HG02642 (cell line): ENCODE results near the gene EGFL6.
"Not testable (repeated sequence)": the region's sequence is repeated elsewhere in the genome, so short reads cannot be mapped to it uniquely, and the experiment has no call there.

Source experiments
- ATAC-seq: cut with Tn5 transposase; IDR thresholded peaks from one replicate; pipeline ENCODE4 v1.9.1; 2021; ENCODE audit warnings: mild to moderate bottlenecking; ENCODE audit not compliant: unreplicated experiment, poor library complexity

Gene EGFL6

DNA sequence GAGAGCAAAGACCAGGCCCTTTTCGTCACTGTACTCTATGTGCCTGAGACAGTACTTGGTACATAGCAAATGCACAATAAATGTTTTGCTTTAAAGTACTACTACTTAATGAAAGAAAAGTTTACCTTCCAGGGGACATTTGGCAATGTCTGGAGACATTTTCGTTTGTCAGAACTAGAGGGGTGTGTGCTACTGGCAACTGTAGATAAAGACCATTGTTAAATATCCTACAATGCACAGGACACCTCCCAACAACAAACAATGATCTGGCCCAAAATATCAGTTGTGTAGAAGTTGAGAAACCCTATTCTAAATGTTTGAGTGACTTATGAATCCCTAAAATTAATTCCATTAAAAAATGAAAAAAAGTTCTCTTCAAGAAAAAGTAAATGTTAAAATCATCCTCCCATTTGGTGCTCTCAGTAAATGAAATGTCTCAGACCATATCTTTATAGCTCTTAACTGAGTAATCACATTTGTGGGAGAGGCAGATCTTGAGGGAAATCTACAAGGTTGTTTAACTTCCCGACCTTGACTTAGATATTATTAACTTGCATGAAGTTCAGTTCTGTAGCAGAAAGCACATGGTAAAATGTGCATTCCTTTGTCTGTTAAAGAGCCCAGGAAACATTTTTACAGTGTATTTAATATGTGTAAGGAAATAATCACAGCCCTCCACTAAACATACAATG, 18.5 kb downstream of the EGFL6 start:
- ATAC-seq = no peak

DNA sequence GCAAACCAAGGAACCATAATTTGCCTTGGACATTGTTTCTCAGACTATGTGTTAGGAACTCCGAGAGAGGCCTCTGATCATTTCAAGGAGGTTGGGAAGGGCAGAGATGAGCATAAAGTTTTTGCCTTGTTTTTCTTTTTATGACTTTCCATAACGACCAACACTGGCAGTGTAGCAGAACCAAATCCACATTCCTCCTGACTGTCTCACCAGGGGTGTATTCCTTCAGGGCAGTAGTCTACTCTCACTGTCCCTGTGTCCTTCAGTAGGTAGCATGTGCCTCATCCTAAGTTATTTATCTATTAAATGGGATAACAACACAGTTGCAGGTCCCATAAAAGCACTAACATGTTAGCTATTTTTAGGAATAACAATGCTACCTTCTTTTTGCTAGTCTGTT, 20.8 kb downstream of the EGFL6 start:
- no peak for ATAC-seq

DNA sequence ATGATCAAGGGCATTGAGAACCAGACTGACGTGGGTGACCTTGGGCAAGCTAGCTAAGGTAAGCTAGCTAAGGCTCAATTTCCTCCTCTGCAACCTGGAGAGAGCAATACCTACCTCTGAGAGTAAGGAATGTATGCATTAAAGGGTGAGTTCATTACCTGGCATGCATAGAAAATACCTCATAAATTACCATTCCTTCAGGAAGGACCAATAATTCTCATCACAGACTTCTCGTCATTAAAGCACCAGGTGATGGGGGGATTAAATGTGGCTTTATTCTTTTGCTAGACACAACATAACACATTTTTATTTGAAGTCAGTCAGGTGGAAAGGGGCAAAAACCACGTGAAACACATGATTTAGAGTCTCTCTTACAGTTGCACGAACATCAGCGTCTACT, 21.5 kb downstream of the EGFL6 start:
- ATAC-seq = no peak

DNA sequence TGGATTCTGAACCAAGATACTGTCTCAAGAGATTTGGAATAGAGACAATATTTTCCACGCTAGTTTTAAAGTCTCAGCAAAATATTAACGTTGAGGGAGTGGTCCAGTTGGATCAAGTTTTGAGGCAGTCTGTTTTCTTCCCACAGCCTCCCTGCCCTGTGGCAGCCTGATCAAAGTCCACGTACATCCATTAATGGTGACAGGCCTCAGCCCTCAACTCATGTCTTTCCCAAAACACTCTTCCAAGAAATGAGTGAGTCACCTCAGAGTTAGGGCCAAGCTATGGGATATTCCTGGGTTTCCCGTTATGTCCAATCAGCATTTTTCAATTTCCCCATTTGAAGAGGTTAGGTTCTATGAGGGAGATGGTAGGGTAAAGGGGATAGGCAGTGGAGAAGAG, 28.5 kb downstream of the EGFL6 start:
- ATAC-seq = no peak

DNA sequence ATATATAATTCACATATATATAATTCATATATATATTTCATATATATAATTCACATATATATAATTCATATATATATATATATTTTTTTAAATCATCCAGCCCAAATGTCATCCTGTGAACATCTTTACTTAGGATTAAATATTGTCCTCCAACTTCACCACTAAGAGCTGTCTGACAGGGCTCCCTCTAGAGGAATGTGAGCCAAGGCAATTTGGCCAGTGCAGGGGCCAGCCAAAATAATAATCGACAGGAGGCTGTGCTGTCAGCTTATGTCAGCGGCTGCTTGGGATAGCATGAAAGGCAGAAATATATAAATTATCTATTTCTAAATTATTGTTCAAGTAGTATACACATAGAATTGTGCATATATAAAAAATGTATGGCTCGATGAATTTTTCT, 29.5 kb downstream of the EGFL6 start:
- ATAC-seq = no peak

DNA sequence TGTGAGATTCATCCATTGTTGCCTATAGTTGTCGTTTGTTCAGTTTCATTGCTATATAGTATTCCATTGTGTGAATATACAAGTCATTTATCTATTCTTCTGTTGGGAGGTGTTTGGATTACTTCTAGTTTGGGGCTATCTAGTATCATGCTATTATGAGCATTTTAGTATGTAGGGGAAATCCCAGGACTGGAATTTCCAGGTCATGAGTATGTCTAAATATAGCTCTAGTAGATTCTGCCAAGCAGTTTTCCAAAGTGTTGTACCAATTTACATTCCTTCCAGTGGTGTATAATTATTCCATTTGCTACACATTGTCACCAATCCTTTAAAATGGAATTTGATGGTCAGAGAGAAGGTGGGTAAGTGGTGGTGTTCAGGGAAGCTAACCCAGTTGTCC, 30.1 kb downstream of the EGFL6 start:
- no peak for ATAC-seq

- no peak for ATAC-seq
Measured at GRCh38 chrX:13605611-13606010, 36.2 kb downstream of the EGFL6 start.

GRCh38 chrX:13607331-13607995, 38.1 kb downstream of the EGFL6 start:
- ATAC-seq = no peak

DNA sequence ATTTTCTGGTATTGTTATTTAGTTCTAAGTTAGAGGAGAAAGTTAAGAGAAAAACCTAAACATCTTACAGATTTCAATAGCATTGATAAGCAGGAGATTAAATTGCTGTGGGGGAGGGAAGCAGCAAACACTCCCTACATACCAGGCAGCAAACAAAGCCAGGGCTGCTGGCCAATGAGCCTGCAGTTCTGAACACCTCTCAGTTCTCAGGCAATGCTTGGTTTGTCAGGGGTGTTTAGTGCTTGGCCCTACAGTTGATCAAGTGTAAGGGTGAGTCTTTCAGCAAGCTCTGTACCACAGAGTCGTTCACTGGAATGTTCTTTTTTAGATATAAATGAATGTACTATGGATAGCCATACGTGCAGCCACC, 38.6 kb downstream of the EGFL6 start:
- no peak for ATAC-seq

DNA sequence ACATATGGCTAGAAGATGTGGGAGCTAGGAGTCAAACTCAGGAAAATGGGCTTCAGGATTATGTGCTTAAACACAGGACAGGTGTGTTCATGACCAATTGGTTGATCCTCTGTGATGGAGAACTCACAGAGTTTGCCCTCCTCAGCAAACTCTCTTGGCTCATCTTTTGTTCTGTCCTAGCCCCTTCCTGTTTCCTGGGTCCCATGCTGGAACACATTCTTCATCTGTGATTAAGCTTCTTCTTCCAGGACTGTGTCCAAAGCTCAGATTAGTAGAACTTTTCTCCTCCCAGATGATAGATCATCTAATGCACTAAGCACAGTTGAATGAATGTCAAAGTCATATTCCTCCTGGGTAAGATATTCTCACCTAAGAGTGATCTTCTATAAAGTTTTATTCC, 44.8 kb downstream of the EGFL6 start:
- no peak for ATAC-seq

DNA sequence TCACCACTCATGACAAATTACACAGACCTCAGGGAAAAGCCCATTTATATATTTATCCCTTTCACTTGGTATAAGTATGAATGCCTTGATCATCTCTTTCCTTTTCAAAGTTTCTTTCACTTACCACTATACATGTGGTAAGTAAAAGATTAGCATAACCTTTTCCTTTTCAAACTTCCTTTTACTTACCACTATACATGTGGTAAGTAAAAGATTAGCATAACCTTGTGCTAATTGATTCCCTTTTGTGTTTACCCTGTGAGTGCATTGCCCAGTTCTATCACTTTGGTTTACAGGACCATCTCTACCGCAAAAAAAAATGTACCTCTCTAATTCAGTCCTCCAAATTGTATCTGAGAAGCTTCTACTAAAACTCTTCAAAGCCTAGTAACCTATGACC, 50.8 kb downstream of the EGFL6 start:
- no peak for ATAC-seq

- ATAC-seq = no peak
Measured at GRCh38 chrX:13622401-13622964, 53.1 kb downstream of the EGFL6 start.

GRCh38 chrX:13627306-13627705, 57.9 kb downstream of the EGFL6 start:
- no peak for ATAC-seq

- ATAC-seq = not testable (repeated sequence)
Measured at GRCh38 chrX:13637224-13637623, 67.8 kb downstream of the EGFL6 start.

GRCh38 chrX:13638021-13638420, 68.6 kb downstream of the EGFL6 start:
- ATAC-seq = no peak

DNA sequence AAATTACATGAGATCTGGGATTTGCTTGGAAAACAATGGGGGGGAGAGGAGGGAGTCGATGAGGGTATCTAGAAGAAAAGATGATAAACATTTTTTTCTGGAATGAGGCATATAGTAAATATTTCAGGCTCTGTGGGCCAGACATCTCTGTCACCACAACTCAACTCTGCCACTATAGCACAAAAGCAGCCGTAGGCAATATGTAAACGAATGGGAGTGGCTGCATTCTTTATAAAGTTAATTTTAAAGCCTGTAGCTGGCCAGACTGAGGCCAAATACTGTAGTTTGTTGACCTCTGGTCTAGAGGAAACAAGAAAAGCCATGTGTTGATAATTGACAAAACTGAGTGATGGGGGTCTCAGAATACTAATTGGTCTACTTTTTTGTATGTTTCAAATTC, 69.4 kb downstream of the EGFL6 start:
- no peak for ATAC-seq

DNA sequence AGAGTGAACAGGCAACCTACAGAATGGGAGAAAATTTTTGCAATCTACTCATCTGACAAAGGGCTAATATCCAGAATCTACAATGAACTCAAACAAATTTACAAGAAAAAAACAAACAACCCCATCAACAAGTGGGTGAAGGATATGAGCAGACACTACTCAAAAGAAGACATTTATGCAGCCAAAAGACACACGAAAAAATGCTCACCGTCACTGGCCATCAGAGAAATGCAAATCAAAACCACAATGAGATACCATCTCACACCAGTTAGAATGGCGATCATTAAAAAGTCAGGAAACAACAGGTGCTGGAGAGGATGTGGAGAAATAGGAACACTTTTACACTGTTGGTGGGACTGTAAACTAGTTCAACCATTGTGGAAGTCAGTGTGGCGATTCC, 72.3 kb downstream of the EGFL6 start:
- not testable (repeated sequence) for ATAC-seq

GRCh38 chrX:13645464-13646153, 76.2 kb downstream of the EGFL6 start:
- no peak for ATAC-seq

DNA sequence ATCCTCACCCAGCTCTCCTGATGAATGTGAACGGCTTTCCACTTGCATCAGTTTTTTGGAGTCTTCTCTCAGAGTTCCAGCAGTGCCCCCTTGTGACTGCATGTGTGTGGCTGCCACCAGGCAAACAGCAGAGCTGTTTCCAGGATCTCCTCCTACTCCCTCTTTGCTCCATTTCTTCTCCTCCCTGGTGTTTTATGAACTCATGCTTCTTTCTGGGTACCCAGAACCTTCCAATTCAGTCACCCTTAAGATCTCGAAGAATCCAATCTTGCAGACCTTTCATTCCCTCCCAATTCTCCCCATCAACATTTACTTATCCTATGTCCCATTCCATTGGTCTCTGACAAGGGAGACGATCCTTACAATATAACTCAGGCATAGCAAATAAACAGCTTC, 76.8 kb downstream of the EGFL6 start:
- ATAC-seq = no peak

DNA sequence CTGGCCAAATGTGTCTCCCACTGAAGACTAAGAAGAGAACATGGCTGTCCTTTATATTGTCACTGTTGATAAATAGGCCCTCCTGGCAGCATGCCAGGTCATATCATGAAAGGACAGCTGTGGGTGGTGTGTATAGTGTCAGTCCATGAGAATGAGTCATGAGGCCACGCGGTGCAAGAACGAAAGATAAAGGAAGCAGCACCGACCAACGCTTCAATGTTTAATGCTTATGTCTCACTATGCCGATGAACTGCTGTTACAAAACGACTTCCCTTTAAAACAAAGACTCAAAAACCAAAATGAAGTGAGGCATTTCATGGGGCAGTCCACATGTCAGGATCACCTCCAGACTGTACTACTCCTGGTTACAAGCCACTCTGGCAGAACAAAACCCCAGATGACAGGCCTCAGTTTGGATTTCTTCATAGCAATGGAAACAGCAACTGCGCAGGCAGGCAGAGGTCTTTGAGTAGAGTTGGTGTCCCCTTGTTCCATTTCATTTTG, 78.4 kb downstream of the EGFL6 start:
- no peak for ATAC-seq

GRCh38 chrX:13648336-13648735, 78.9 kb downstream of the EGFL6 start:
- not testable (repeated sequence) for ATAC-seq
